Neural cell (in vitro differentiated cells): ENCODE results near the gene SLC25A22. TPM values are rescaled to one million over a fixed set of nuclear protein-coding genes. Genes with fewer than 3 reads are reported as not detected.

Experiments
- H2AFZ ChIP-seq: fragments of 200-600, 300-800 bp; sonication (generic), shearing (Covaris generic); 2 replicates; pipeline ENCODE4 v1.6.0; 2014; ENCODE audit warnings: low read depth, mild to moderate bottlenecking, antibody characterized with exemption, low read length, moderate library complexity
- H3F3A ChIP-seq: fragments of 200-600 bp; shearing (Covaris generic); 2 replicates; pipeline ENCODE4 v1.6.1; 2016; ENCODE audit warnings: mild to moderate bottlenecking, moderate library complexity, mixed read lengths, antibody characterized with exemption, low read length; ENCODE audit not compliant: insufficient read depth, poor library complexity, severe bottlenecking
- H3K27ac ChIP-seq: fragments of 200-600, 300-800 bp; sonication (generic), shearing (Covaris generic); 2 replicates; pipeline ENCODE4 v1.5.1; 2014; ENCODE audit warnings: mild to moderate bottlenecking, low read length, moderate library complexity
- H3K27me3 ChIP-seq: fragments of 300-800, 200-600 bp; sonication (generic), shearing (Covaris generic); 2 replicates; pipeline ENCODE4 v1.6.0; 2014; ENCODE audit warnings: mild to moderate bottlenecking, low read depth, low read length, moderate library complexity; ENCODE audit not compliant: insufficient read depth
- H3K36me3 ChIP-seq: fragments of 300-800, 200-600 bp; sonication (generic), shearing (Covaris generic); 2 replicates; pipeline ENCODE4 v1.5.1; 2014; ENCODE audit warnings: mild to moderate bottlenecking, antibody characterized with exemption, low read length, moderate library complexity; ENCODE audit not compliant: insufficient read depth
- H3K4me2 ChIP-seq: fragments of 300-800, 200-600 bp; sonication (generic), shearing (Covaris generic); 2 replicates; pipeline ENCODE4 v1.6.0; 2014; ENCODE audit warnings: mild to moderate bottlenecking, low read length
- H3K4me3 ChIP-seq: fragments of 300-800, 200-600 bp; sonication (generic), shearing (Covaris generic); 2 replicates; pipeline ENCODE4 v1.5.1; 2014; ENCODE audit warnings: mild to moderate bottlenecking, low read length, moderate library complexity
- H3K79me2 ChIP-seq: fragments of 200-600 bp; shearing (Covaris generic); replicated peaks from 2 replicates; pipeline ENCODE4 v1.6.0; 2014; ENCODE audit warnings: mild to moderate bottlenecking, low read length, moderate library complexity; ENCODE audit not compliant: insufficient read depth
- H3K9ac ChIP-seq: fragments of 300-800, 200-600 bp; sonication (generic), shearing (Covaris generic); 2 replicates; pipeline ENCODE4 v1.6.1; 2016; ENCODE audit warnings: mild to moderate bottlenecking, low read length, mixed read lengths
- H3K9me2 ChIP-seq: fragments of 200-600 bp; shearing (Covaris generic); 2 replicates; pipeline ENCODE4 v1.6.1; 2016; ENCODE audit warnings: mild to moderate bottlenecking, low read length, mixed read lengths; ENCODE audit not compliant: insufficient read depth
- H3K9me3 ChIP-seq: fragments of 200-600, 300-800 bp; sonication (generic), shearing (Covaris generic); 2 replicates; pipeline ENCODE4 v1.6.1; 2016; ENCODE audit warnings: mild to moderate bottlenecking, mixed run types, low read length, moderate library complexity, mixed read lengths
- H4K20me1 ChIP-seq: fragments of 200-600 bp; shearing (Covaris generic); 2 replicates; pipeline ENCODE4 v1.6.1; 2016; ENCODE audit warnings: mild to moderate bottlenecking, mixed run types; ENCODE audit not compliant: insufficient read depth
- CTCF ChIP-seq: fragments of 450-650 bp; IDR thresholded peaks from 2 replicates; pipeline ENCODE4 v1.5.1; 2014; ENCODE audit warnings: antibody characterized with exemption, mild to moderate bottlenecking, moderate library complexity; ENCODE audit not compliant: poor library complexity, severe bottlenecking
- EP300 ChIP-seq: fragments of 450-650 bp; conservative IDR thresholded peaks from 2 replicates; pipeline ENCODE4 v1.6.1; 2014; ENCODE audit warnings: antibody characterized with exemption, mild to moderate bottlenecking, moderate library complexity; ENCODE audit not compliant: poor library complexity, severe bottlenecking
- EZH2 ChIP-seq: fragments of 200-600, 300-800 bp; shearing (Covaris generic), sonication (generic); IDR thresholded peaks from 2 replicates; pipeline ENCODE4 v1.6.1; 2014; ENCODE audit warnings: antibody characterized with exemption, low read length, borderline replicate concordance, mild to moderate bottlenecking; ENCODE audit not compliant: insufficient read depth, poor library complexity, severe bottlenecking
- MXI1 ChIP-seq: fragments of 450-650 bp; conservative IDR thresholded peaks from 2 replicates; pipeline ENCODE4 v1.6.1; 2014; ENCODE audit warnings: antibody characterized with exemption, mild to moderate bottlenecking; ENCODE audit not compliant: poor library complexity, severe bottlenecking
- POLR2AphosphoS5 ChIP-seq: IDR thresholded peaks from 2 replicates; pipeline ENCODE4 v1.6.1; 2012
- RAD21 ChIP-seq: fragments of 450-650 bp; conservative IDR thresholded peaks from 2 replicates; pipeline ENCODE4 v1.6.1; 2014; ENCODE audit warnings: antibody characterized with exemption, mild to moderate bottlenecking, moderate library complexity
- REST ChIP-seq: IDR thresholded peaks from 2 replicates; pipeline ENCODE4 v1.6.1; 2012; ENCODE audit warnings: borderline replicate concordance
- SMC3 ChIP-seq: fragments of 450-650 bp; conservative IDR thresholded peaks from 2 replicates; pipeline ENCODE4 v1.6.1; 2014; ENCODE audit warnings: antibody characterized with exemption, mild to moderate bottlenecking, moderate library complexity; ENCODE audit not compliant: poor library complexity
- TAF1 ChIP-seq: IDR thresholded peaks from 2 replicates; pipeline ENCODE4 v1.6.1; 2012; ENCODE audit warnings: low read depth
- polyA plus RNA-seq: library from polyadenylated mRNA; depleted of rRNA; stranded (reverse); fragments of >200 nt; gene quantifications from 2 replicates; pipeline ENCODE4 v1.2.3, GENCODE V29; 2014

Gene SLC25A22
- polyA plus RNA-seq, 1 donor from 2014 or later = 40.9 TPM

- H3K9me2 ChIP-seq = no peaks in the 10 kb centered on the region
- TF ChIP-seq RAD21 (no peak), EP300 (no peak), TAF1 (no peak), MXI1 (no peak), CTCF (no peak), EZH2 (no peak), REST (no peak), POLR2AphosphoS5 (no peak), SMC3 (no peak)
- no peak overlapping the region for H3K27ac ChIP-seq
- H4K20me1 ChIP-seq = no peaks in the 10 kb centered on the region
- H3K27me3 ChIP-seq = no peaks in the 10 kb centered on the region
- H3K9me3 ChIP-seq = no peaks in the 10 kb centered on the region
- H3K79me2 ChIP-seq = peaks cover 13% of the 10 kb centered on the region
- H3K4me3 ChIP-seq = peak overlapping the region; percentile 100
- H3K9ac ChIP-seq = peak overlapping the region; percentile 99
- H3K36me3 ChIP-seq = no peaks in the 10 kb centered on the region
- no peaks in the 10 kb centered on the region for H3F3A ChIP-seq
- no peak overlapping the region for H2AFZ ChIP-seq
- H3K4me2 ChIP-seq = no peak overlapping the region
These were observed 3.1 kb downstream of the SLC25A22 start for GRCh38 chr11:794766-795633.

GRCh38 chr11:794013-794765 is 3.9 kb downstream of the SLC25A22 start:
- Histone ChIP-seq H3K9me2 (no peaks in the 10 kb centered on the region), H2AFZ (no peak overlapping the region), H3K4me2 (no peak overlapping the region), H3K4me3 (no peak overlapping the region), H4K20me1 (no peaks in the 10 kb centered on the region), H3K27ac (no peak overlapping the region), H3K27me3 (no peaks in the 10 kb centered on the region), H3K36me3 (no peaks in the 10 kb centered on the region), H3F3A (no peaks in the 10 kb centered on the region), H3K79me2 (peaks cover 13% of the 10 kb centered on the region), H3K9ac (no peak overlapping the region), H3K9me3 (no peaks in the 10 kb centered on the region)
- TF ChIP-seq EP300 (no peak), TAF1 (no peak), SMC3 (no peak), MXI1 (no peak), RAD21 (no peak), REST (no peak), CTCF (no peak), EZH2 (no peak), POLR2AphosphoS5 (no peak)
